A673 (cell line): Measurements from ENCODE around the gene BAIAP2L1. TPM values are rescaled to one million over a fixed set of nuclear protein-coding genes. Genes with fewer than 3 reads are reported as not detected.

Experiments used
- BruUV-seq: library from RNA; stranded (reverse); fragments of 400-500 nt; replicated peaks from 2 replicates; lab custom pipeline; 2021; lab: Mats Ljungman, UMichigan
- CTCF ChIA-PET: fragments of 300-600 bp; sonication (Branson Sonifier 250); formaldehyde crosslinking; loops from one replicate; lab custom pipeline; 2022; ENCODE audit warnings: antibody characterized with exemption; lab: Charles Lee
- POLR2A ChIA-PET: fragments of 300-600 bp; sonication (Branson Sonifier 250); formaldehyde crosslinking; loops from one replicate; lab custom pipeline; 2022; ENCODE audit warnings: antibody characterized with exemption; ENCODE audit not compliant: low non-redundant PET; lab: Charles Lee
- DNase-seq: peaks from one replicate; pipeline ENCODE4 v3.0.0-alpha.2; 2015; ENCODE audit warnings: low spot score
- H3K27ac ChIP-seq: fragments of 200-600 bp; sonication (generic); 2 replicates; pipeline ENCODE4 v1.5.1; 2016; ENCODE audit warnings: mixed run types, low read depth, mild to moderate bottlenecking, mixed read lengths, antibody characterized with exemption, low read length; ENCODE audit not compliant: poor library complexity, severe bottlenecking
- H3K27me3 ChIP-seq: fragments of 200-600 bp; sonication (generic); replicated peaks from 2 replicates; pipeline ENCODE4 v1.6.1; 2017; ENCODE audit warnings: mixed run types, low read depth, mild to moderate bottlenecking, mixed read lengths, antibody characterized with exemption, low read length; ENCODE audit not compliant: insufficient read depth, poor library complexity
- H3K36me3 ChIP-seq: fragments of 200-600 bp; sonication (generic); 2 replicates; pipeline ENCODE4 v1.6.1; 2016; ENCODE audit warnings: mixed run types, mild to moderate bottlenecking, mixed read lengths, antibody characterized with exemption, low read length; ENCODE audit not compliant: insufficient read depth, poor library complexity, severe bottlenecking
- H3K4me1 ChIP-seq: fragments of 200-600 bp; sonication (generic); 2 replicates; pipeline ENCODE4 v1.6.1; 2017; ENCODE audit warnings: mixed run types, mild to moderate bottlenecking, mixed read lengths, antibody characterized with exemption, low read length; ENCODE audit not compliant: insufficient read depth, poor library complexity, severe bottlenecking
- H3K4me3 ChIP-seq: fragments of 200-600 bp; sonication (generic); 2 replicates; pipeline ENCODE4 v1.5.1; 2016; ENCODE audit warnings: low read depth, mixed run types, mild to moderate bottlenecking, mixed read lengths, low read length; ENCODE audit not compliant: poor library complexity, severe bottlenecking
- H3K9me3 ChIP-seq: fragments of 200-600 bp; sonication (generic); 2 replicates; pipeline ENCODE4 v1.6.1; 2016; ENCODE audit warnings: mixed run types, low read depth, mild to moderate bottlenecking, mixed read lengths, antibody characterized with exemption, low read length; ENCODE audit not compliant: poor library complexity, severe bottlenecking
- CTCF ChIP-seq: fragments of 300-800, 200-600 bp; sonication (generic); conservative IDR thresholded peaks from 2 replicates; pipeline ENCODE4 v1.5.1; 2017; ENCODE audit warnings: low read depth, mild to moderate bottlenecking, antibody characterized with exemption, low read length, moderate library complexity, mixed read lengths
- EZH2 ChIP-seq: fragments of 200-600 bp; sonication (generic); IDR thresholded peaks from 2 replicates; pipeline ENCODE4 v1.6.1; 2017; ENCODE audit warnings: borderline replicate concordance, low read depth, mild to moderate bottlenecking, mixed read lengths, antibody characterized with exemption, low read length; ENCODE audit not compliant: poor library complexity, severe bottlenecking
- intact Hi-C: fragments of 100-400 bp; cut with micrococcal nuclease; formaldehyde crosslinking; loops from one replicate; pipeline ENCODE4 v1.10.0; 2022; ENCODE audit not compliant: unreplicated experiment
- total RNA-seq: library from RNA; stranded (reverse); gene quantifications from 2 replicates; pipeline ENCODE4 v1.2.3, GENCODE V29; 2021

The BAIAP2L1 gene
- total RNA-seq, 1 experiment from 2014 or later: 0.77 TPM

DNA sequence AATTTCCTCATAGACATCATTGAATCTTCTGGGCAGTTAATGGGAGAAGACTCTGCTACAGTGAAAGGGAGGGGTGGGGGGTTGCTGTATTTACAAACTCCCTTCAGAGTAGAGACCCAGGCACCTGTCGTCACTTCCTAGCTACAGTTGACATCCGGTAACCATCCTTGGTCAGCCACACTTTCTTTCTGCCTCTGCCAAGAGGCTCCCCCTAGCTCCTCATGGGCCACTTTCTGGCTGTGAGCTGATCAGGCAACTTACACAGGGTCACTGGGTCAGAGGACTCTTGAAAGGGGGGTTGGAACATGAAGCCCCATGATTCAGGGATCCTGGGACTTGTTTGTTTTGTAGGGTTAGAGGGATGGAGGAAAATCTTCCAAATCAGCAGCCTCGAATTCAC is 150.1 kb downstream of the BAIAP2L1 start:
- H3K36me3 ChIP-seq: no peaks in the 10 kb centered on the region

DNA sequence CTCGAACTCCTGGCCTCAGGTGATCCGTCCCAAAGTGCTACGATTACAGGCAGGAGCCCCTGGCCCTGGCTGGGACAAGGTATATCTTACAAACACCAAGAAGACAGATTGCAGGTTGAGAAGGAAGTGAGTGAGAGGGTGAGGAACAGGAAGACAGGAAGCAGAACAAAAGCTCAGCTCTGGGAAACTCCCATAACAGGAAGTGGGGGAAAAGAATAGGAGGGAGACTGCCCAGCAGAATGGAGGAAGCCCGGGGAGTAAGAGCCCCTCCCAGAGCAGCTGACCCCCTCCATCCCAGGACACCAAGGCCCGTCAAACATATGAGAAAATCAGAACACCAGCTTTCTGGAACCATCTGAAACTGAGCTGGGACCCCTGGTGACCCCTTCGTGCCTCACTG is 151.8 kb downstream of the BAIAP2L1 start:
- ChIA-PET CTCF (no interaction called here), POLR2A (no interaction called here)
- intact Hi-C loops: no loop called here
- Histone ChIP-seq H3K36me3 (no peaks in the 10 kb centered on the region), H3K4me3 (no peak overlapping the region), H3K9me3 (no peaks in the 10 kb centered on the region), H3K27ac (no peak overlapping the region), H3K27me3 (no peaks in the 10 kb centered on the region), H3K4me1 (peaks cover 4% of the 10 kb centered on the region)
- no TSS peak for BruUV-seq
- no peak for DNase-seq
- TF ChIP-seq CTCF (no peak), EZH2 (no peak)

More for the DNA sequence above, 150.1 kb downstream of the BAIAP2L1 start:
- CTCF ChIA-PET: no interaction called here
- DNase-seq: no peak
- BruUV-seq: no TSS peak
- Histone ChIP-seq H3K9me3 (no peaks in the 10 kb centered on the region), H3K27ac (no peak overlapping the region), H3K4me1 (peaks cover 4% of the 10 kb centered on the region), H3K27me3 (no peaks in the 10 kb centered on the region), H3K4me3 (no peak overlapping the region)
- intact Hi-C loops: no loop called here
- POLR2A ChIA-PET: interaction anchor here (0.7 kb wide), 1 partner anchor 296 kb away, joined by 8 read pairs; no protein-coding TSS in a partner anchor
- TF ChIP-seq EZH2 (no peak), CTCF (no peak)

DNA sequence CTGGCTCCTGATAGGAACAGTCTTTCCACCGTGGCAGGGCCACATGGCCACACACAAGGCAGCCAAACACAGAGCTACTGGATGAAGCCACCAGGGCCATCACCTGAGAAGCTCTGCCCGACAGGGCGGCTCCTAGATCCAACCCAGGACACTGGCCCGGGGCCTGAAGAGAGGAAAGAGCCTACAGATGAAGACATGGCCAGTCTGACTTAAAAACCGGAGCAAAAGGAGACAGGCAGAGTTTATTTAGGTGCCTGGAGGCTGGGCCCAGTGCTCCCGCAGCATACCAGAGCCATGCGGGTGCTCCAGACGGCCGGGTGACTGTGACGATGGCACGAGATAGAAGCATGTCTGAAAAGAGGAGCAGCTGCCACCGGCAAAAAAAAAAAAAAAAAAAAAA is 152.7 kb downstream of the BAIAP2L1 start:
- CTCF ChIA-PET: no interaction called here
- Histone ChIP-seq H3K4me3 (no peak overlapping the region), H3K27me3 (no peaks in the 10 kb centered on the region), H3K36me3 (no peaks in the 10 kb centered on the region), H3K9me3 (no peaks in the 10 kb centered on the region), H3K4me1 (peaks cover 4% of the 10 kb centered on the region), H3K27ac (no peak overlapping the region)
- BruUV-seq: no TSS peak
- no peak for DNase-seq
- POLR2A ChIA-PET: no interaction called here
- intact Hi-C loops: no loop called here
- TF ChIP-seq CTCF: no peak
- no peak for TF ChIP-seq EZH2
